CD14-positive monocyte (primary cell): ENCODE data around the gene ISY1. TPM values are rescaled to one million over a fixed set of nuclear protein-coding genes. Genes with fewer than 3 reads are reported as not detected.
"Not testable (repeated sequence)": the region's sequence is repeated elsewhere in the genome, so short reads cannot be mapped to it uniquely, and the experiment has no call there.

Experiments
- DNase-seq, 3 donors: peaks; one replicate each; pipeline ENCODE4 v3.0.0-alpha.2; 2011 to 2022
- H2AFZ ChIP-seq: 2 replicates; pipeline ENCODE4 v1.6.0; 2012; ENCODE audit warnings: mild to moderate bottlenecking, low read depth, low read length, inconsistent platforms; ENCODE audit not compliant: insufficient read depth, poor library complexity, severe bottlenecking
- H3K27ac ChIP-seq, 2 donors: 1 replicate in 1 of 2; 2 replicates in 1 of 2; pipeline ENCODE4 v1.5.1; 2012 to 2013; ENCODE audit warnings: low read length in 2 of 2, control low read depth in 1 of 2, inconsistent platforms in 1 of 2, low read depth in 1 of 2, mild to moderate bottlenecking in 1 of 2
- H3K27me3 ChIP-seq, 2 donors: one replicate each; pipeline versions ENCODE4 v1.6.0 to v1.6.1; 2011 to 2013; ENCODE audit warnings: low read length in 2 of 2; ENCODE audit not compliant: control insufficient read depth in 2 of 2, insufficient read depth in 2 of 2
- H3K36me3 ChIP-seq, 2 donors: replicated peaks in 1 of 2; 1 replicate in 1 of 2; 2 replicates in 1 of 2; pipeline versions ENCODE4 v1.5.1 to v1.6.1; 2012 to 2013; ENCODE audit warnings: low read length in 2 of 2, control low read depth in 1 of 2, inconsistent platforms in 1 of 2, mild to moderate bottlenecking in 1 of 2; ENCODE audit not compliant: insufficient read depth in 2 of 2, control insufficient read depth in 1 of 2
- H3K4me1 ChIP-seq, 2 donors: 1 replicate in 1 of 2; 2 replicates in 1 of 2; pipeline versions ENCODE4 v1.5.1 to v1.6.1; 2012 to 2013; ENCODE audit warnings: low read length in 2 of 2, control low read depth in 1 of 2, inconsistent platforms in 1 of 2, mild to moderate bottlenecking in 1 of 2, moderate library complexity in 1 of 2; ENCODE audit not compliant: insufficient read depth in 2 of 2, control insufficient read depth in 1 of 2
- H3K4me2 ChIP-seq: replicated peaks from 2 replicates; pipeline ENCODE3; 2012; ENCODE audit warnings: low read length, moderate library complexity, mild to moderate bottlenecking; ENCODE audit not compliant: poor library complexity, severe bottlenecking; ENCODE audit errors: extremely low read depth
- H3K4me3 ChIP-seq, 3 experiments: fragments of 200-600 bp in 1 of 3; sonication (generic) in 1 of 3; replicated peaks in 1 of 3; 1 replicate in 2 of 3; 2 replicates in 1 of 3; pipeline ENCODE4 v1.5.1; 2011 to 2013; ENCODE audit warnings: low read length in 3 of 3, mild to moderate bottlenecking in 3 of 3, control low read depth in 2 of 3, low read depth in 2 of 3, inconsistent platforms in 1 of 3, moderate library complexity in 1 of 3
- H3K79me2 ChIP-seq: 2 replicates; pipeline ENCODE4 v1.6.0; 2012; ENCODE audit warnings: mild to moderate bottlenecking, control low read depth, inconsistent platforms, low read length, moderate library complexity; ENCODE audit not compliant: insufficient read depth
- H3K9ac ChIP-seq: 2 replicates; pipeline ENCODE4 v1.6.0; 2017; ENCODE audit warnings: low read length, mild to moderate bottlenecking; ENCODE audit not compliant: insufficient read depth, poor library complexity, severe bottlenecking
- H3K9me3 ChIP-seq, 2 donors: replicated peaks in 1 of 2; 1 replicate in 1 of 2; 2 replicates in 1 of 2; pipeline versions ENCODE4 v1.5.1 to v1.6.1; 2012 to 2013; ENCODE audit warnings: low read length in 2 of 2, control low read depth in 1 of 2; ENCODE audit not compliant: control insufficient read depth in 1 of 2, insufficient read depth in 1 of 2
- H4K20me1 ChIP-seq: 2 replicates; pipeline ENCODE4 v1.6.0; 2012; ENCODE audit warnings: mild to moderate bottlenecking, low read length, control low read depth, moderate library complexity; ENCODE audit not compliant: insufficient read depth
- H3K27ac Mint-ChIP-seq, 7 donors: one replicate each; pipeline ENCODE4 v1.8.0; 2020; ENCODE audit warnings: mild to moderate bottlenecking in 7 of 7, mixed read lengths in 7 of 7, moderate library complexity in 6 of 7, inconsistent platforms in 2 of 7
- H3K27me3 Mint-ChIP-seq, 3 donors: one replicate each; pipeline ENCODE4 v1.8.0; 2021 to 2022; ENCODE audit warnings: low read depth in 3 of 3, mild to moderate bottlenecking in 3 of 3, mixed read lengths in 3 of 3, moderate library complexity in 3 of 3, inconsistent platforms in 1 of 3
- H3K36me3 Mint-ChIP-seq, 2 donors: one replicate each; pipeline ENCODE4 v1.8.0; 2020; ENCODE audit warnings: mixed read lengths in 2 of 2, inconsistent platforms in 1 of 2, mild to moderate bottlenecking in 1 of 2
- H3K4me1 Mint-ChIP-seq: one replicate; pipeline ENCODE4 v1.8.0; 2020; ENCODE audit warnings: mild to moderate bottlenecking, mixed read lengths
- H3K4me3 Mint-ChIP-seq, 2 donors: one replicate each; pipeline ENCODE4 v1.8.0; 2020; ENCODE audit warnings: mild to moderate bottlenecking in 2 of 2, mixed read lengths in 2 of 2, moderate library complexity in 1 of 2
- H3K9me3 Mint-ChIP-seq, 7 donors: one replicate each; pipeline ENCODE4 v1.8.0; 2020 to 2022; ENCODE audit warnings: mixed read lengths in 7 of 7, mild to moderate bottlenecking in 6 of 7, moderate library complexity in 6 of 7, inconsistent platforms in 2 of 7
- CTCF ChIP-seq: fragments of 200-600 bp; IDR thresholded peaks from one replicate; pipeline ENCODE4 v1.8.0; 2022; ENCODE audit warnings: antibody characterized with exemption, mild to moderate bottlenecking
- WGBS: methylation state at CpG from one replicate; pipeline ENCODE4 v1.1.5; 2013; ENCODE audit warnings: missing lambda C conversion rate; ENCODE audit not compliant: insufficient coverage; 5-methylcytosine and 5-hydroxymethylcytosine counted together
- intact Hi-C, 2 donors: fragments of 100-400 bp; cut with micrococcal nuclease; formaldehyde crosslinking; loops; one replicate each; pipeline versions ENCODE4 v1.15.0 to v1.15.1; 2023
- polyA plus RNA-seq, 3 donors: library from polyadenylated mRNA; depleted of rRNA in 1 of 3; unstranded in 2 of 3; stranded (reverse) in 1 of 3; fragments of 300-500 nt in 2 of 3; fragments of >200 nt in 1 of 3; fragmentation: Illumina TruSeq in 2 of 3; gene quantifications; 1 replicate in 2 of 3; 2 replicates in 1 of 3; pipeline ENCODE4 v1.2.3, GENCODE V29; 2012 to 2021

The ISY1 gene
- polyA plus RNA-seq, 3 donors, result 25.2 to 70.7 (median 67.9) TPM

- peaks cover 48% of the 10 kb centered on the region for H3K79me2 ChIP-seq
- H3K9ac ChIP-seq, result no peak overlapping the region
- H3K9me3 ChIP-seq, result no peaks in the 10 kb centered on the region
- WGBS, result no CpG with 5 or more reads among the region's 1 CpG
- no peak overlapping the region for H3K4me3 ChIP-seq
- TF ChIP-seq CTCF, result no peak
- Mint-ChIP-seq H3K27ac (no peak overlapping the region), H3K9me3 (peaks cover 0 to 5% (median 0%) of the 10 kb centered on the region in 7 donors), H3K36me3 (peaks cover 53 to 66% of the 10 kb centered on the region in 2 donors), H3K4me1 (peaks cover 2% of the 10 kb centered on the region), H3K4me3 (no peak overlapping the region), H3K27me3 (peaks cover 0 to 2% (median 2%) of the 10 kb centered on the region in 3 donors)
- H3K4me2 ChIP-seq, result no peak overlapping the region
- no peaks in the 10 kb centered on the region for H3K4me1 ChIP-seq
- H3K36me3 ChIP-seq, result peaks cover 26 to 74% of the 10 kb centered on the region in 2 donors
- intact Hi-C loops, result no loop called here
- H4K20me1 ChIP-seq, result peaks cover 92% of the 10 kb centered on the region
- no peak overlapping the region for H2AFZ ChIP-seq
- no peaks in the 10 kb centered on the region for H3K27me3 ChIP-seq
- H3K27ac ChIP-seq, result no peak overlapping the region
- no peak for DNase-seq
Observed at GRCh38 chr3:129100274-129100673, 60.6 kb downstream of the ISY1 start.

- peaks cover 54 to 74% of the 10 kb centered on the region in 2 donors for H3K36me3 Mint-ChIP-seq
- Histone ChIP-seq H2AFZ (no peak overlapping the region), H3K4me1 (no peaks in the 10 kb centered on the region), H3K4me2 (no peak overlapping the region), H3K9me3 (no peaks in the 10 kb centered on the region), H3K27ac (no peak overlapping the region), H3K36me3 (peaks cover 53 to 70% of the 10 kb centered on the region in 2 donors), H4K20me1 (peaks cover 67% of the 10 kb centered on the region), H3K9ac (no peak overlapping the region), H3K27me3 (no peaks in the 10 kb centered on the region), H3K79me2 (peaks cover 17% of the 10 kb centered on the region), H3K4me3 (no peak overlapping the region)
- H3K27me3 Mint-ChIP-seq, result peaks cover 0 to 2% (median 2%) of the 10 kb centered on the region in 3 donors
- 100% methylated on average over 4 of the region's 10 CpGs for WGBS
- peaks cover 0 to 5% (median 0%) of the 10 kb centered on the region in 7 donors for H3K9me3 Mint-ChIP-seq
- no peak for TF ChIP-seq CTCF
- no peak overlapping the region for H3K4me3 Mint-ChIP-seq
- intact Hi-C loops, result no loop called here
- no peak for DNase-seq
- H3K27ac Mint-ChIP-seq, result no peak overlapping the region
- no peaks in the 10 kb centered on the region for H3K4me1 Mint-ChIP-seq
Observed at GRCh38 chr3:129095285-129095684, 65.6 kb downstream of the ISY1 start.

DNA sequence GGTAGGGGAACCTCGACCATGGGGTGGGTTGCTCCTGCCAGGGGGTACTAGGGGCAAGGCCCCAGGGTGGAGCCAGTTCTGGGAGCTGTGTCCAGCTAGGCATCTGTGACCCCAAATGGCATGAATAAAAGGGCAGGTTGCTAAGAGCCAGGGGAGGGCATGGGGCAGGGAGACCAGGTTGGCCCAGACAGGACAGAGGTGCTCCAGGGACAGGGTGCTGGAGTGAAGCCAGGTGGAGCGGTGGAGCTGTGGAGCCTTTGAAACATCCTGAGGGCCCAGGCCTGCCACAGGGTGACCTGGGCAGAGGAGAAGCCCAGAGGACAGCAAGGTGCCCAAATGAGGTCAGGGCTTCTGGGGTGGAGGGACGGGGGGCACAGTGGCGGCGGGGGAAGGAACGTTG, 72.6 kb downstream of the ISY1 start:
- DNase-seq, H3K4me3 Mint-ChIP-seq, H3K27me3 ChIP-seq, H3K9me3 Mint-ChIP-seq, H3K4me2 ChIP-seq, H3K27me3 Mint-ChIP-seq, H3K9ac ChIP-seq, H3K4me1 ChIP-seq, H3K27ac ChIP-seq, H3K9me3 ChIP-seq, H3K4me1 Mint-ChIP-seq, H3K27ac Mint-ChIP-seq, H3K79me2 ChIP-seq, H3K4me3 ChIP-seq, intact Hi-C loops, H2AFZ ChIP-seq: not testable (repeated sequence)
- WGBS, result no CpG with 5 or more reads among the region's 6 CpGs
- H3K36me3 Mint-ChIP-seq, result peaks cover 12 to 22% of the 10 kb centered on the region in 2 donors
- H3K36me3 ChIP-seq, result peaks cover 19% of the 10 kb centered on the region in 2 donors
- H4K20me1 ChIP-seq, result peaks cover 19% of the 10 kb centered on the region
